GM21381 (cell line): ENCODE measurements around the gene ARSA.

Experiments
- ATAC-seq: cut with Tn5 transposase; IDR thresholded peaks from one replicate; pipeline ENCODE4 v1.9.1; 2021; ENCODE audit warnings: mild to moderate bottlenecking, moderate library complexity; ENCODE audit not compliant: unreplicated experiment

Gene ARSA

GRCh38 chr22:50606165-50606945, 21.6 kb downstream of the ARSA start:
- no peak for ATAC-seq

GRCh38 chr22:50605613-50606074, 22.3 kb downstream of the ARSA start:
- no peak for ATAC-seq

GRCh38 chr22:50605002-50605612, 22.8 kb downstream of the ARSA start:
- ATAC-seq = no peak

DNA sequence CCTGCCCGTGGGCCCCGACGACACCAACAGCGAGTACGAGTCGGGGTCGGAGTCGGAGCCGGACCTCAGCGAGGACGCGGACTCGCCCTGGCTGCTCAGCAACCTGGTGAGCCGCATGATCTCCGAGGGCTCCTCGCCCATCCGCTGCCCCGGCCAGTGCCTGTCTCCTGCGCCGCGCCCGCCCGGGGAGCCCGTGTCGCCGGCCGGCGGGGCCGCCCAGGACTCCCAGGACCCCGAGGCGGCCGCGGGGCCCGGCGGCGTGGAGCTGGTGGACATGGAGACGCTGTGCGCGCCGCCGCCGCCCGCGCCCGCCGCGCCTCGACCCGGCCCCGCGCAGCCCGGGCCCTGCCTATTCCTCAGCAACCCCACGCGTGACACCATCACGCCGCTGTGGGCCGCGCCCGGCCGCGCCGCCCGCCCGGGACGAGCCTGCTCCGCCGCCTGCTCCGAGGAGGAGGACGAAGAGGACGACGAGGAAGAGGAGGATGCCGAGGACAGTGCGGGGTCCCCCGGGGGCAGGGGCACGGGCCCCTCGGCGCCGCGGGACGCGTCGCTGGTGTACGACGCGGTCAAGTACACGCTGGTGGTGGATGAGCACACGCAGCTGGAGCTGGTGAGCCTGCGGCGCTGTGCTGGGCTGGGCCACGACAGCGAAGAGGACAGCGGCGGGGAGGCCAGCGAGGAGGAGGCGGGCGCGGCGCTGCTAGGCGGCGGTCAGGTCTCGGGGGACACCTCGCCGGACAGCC, 23.5 kb downstream of the ARSA start:
- ATAC-seq = no peak

GRCh38 chr22:50603511-50604255, 24.3 kb downstream of the ARSA start:
- no peak for ATAC-seq

- ATAC-seq = no peak
Observed at GRCh38 chr22:50602338-50602700, 25.6 kb downstream of the ARSA start.

DNA sequence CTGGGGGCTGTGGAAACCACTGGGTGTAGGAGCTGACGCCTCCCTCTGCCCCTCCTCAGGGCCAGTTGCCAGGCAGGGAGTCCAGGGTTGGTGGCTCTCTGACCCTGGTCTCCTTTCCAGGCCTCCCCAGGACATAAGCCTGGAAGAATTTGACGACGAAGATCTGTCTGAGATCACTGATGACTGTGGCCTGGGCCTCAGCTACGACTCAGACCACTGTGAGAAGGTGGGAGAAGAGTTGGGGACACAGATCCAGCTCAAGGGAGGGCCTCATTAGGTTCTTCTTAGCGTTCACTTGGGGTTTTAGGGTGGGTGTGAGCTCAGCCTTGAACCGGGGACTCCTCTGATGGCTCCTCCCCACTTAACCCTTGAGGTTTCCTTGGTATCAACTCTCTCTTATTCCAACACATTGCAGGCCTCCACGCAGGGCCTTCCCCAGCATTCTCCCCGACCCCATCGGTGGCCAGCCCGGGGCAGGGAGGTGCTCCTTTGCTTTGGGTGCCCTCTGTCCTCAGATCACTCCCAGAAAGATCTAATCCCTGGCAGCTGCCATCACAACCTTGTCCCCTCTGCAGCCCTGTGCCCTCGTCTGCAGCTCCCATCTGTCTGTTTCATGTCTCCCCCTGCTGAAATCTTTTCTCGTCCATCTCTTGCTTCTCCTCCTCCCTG, 26.1 kb downstream of the ARSA start:
- no peak for ATAC-seq

GRCh38 chr22:50600967-50601668, 26.8 kb downstream of the ARSA start:
- no peak for ATAC-seq

DNA sequence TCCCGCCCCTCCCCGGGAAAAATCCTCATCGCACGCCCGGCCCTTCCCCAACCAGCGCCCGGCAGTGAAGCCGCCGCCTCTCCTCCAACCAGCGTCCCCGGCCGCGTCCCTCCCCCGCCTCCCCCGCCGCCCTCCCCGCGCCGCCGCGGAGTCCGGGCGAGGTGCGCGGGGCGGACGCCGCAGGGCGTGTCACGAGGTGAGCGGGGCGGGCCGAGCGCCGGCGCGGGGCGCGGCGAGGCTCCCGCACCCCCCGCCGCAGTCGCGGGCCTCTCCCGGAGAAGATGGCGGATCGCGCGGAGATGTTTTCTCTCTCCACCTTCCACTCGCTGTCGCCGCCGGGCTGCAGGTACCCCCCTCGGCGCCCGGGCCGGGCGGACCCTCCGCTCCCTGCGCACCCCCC, 27.4 kb downstream of the ARSA start, which contains the start of gene MAPK8IP2:
Gene MAPK8IP2, plus strand, starts transcription at position 256 of the 400 bp plus-strand sequence. Its CDS starts 26 bp downstream, at position 282.
- no peak for ATAC-seq

- no peak for ATAC-seq
Observed at GRCh38 chr22:50599816-50600455, 28.0 kb downstream of the ARSA start.

- no peak for ATAC-seq
Observed at GRCh38 chr22:50597097-50597496, 30.9 kb downstream of the ARSA start.

- ATAC-seq = no peak
Observed at GRCh38 chr22:50595189-50595588, 32.8 kb downstream of the ARSA start.

DNA sequence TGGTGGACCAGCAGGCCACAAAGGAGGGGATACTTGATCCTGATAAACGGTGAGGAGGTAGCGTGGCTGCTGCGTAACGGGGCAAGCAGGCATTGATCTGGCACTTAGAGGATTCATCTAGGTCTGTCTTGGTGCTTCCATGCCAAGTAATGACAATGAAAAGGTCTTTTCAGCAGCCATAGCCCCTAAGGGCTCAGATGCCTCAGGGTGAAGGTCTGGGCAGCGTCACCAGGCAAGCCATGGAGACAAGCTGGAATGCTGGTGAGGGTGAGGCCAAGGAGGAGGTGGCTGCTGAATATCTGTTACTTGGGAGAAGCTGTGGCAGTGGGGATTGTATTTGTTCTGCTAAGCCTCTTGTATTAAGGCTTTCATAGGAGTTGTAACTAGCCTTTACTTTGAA, 40.5 kb downstream of the ARSA start:
- ATAC-seq = no peak

- ATAC-seq = no peak
Observed at GRCh38 chr22:50586416-50586815, 41.5 kb downstream of the ARSA start.

GRCh38 chr22:50585781-50586180, 42.2 kb downstream of the ARSA start:
- no peak for ATAC-seq

DNA sequence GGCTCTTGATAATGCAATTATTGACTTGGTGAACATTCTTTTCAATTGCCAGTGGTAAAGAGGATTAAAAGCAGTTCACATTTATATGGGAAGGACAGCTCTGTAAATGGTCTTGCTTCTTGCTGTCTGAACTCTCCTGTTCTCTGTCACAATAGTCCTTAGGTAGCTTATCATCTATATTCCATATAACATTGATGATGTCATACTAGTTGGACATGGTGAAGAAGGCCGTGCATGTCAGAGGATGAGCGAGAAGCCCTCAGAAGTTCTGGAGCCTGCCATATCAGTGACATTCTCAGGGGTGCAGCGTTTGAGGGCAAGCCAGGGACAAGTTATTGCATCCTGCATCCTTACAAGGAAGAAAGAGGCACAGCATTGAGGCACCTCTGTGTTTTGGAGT, 42.7 kb downstream of the ARSA start:
- ATAC-seq = no peak

DNA sequence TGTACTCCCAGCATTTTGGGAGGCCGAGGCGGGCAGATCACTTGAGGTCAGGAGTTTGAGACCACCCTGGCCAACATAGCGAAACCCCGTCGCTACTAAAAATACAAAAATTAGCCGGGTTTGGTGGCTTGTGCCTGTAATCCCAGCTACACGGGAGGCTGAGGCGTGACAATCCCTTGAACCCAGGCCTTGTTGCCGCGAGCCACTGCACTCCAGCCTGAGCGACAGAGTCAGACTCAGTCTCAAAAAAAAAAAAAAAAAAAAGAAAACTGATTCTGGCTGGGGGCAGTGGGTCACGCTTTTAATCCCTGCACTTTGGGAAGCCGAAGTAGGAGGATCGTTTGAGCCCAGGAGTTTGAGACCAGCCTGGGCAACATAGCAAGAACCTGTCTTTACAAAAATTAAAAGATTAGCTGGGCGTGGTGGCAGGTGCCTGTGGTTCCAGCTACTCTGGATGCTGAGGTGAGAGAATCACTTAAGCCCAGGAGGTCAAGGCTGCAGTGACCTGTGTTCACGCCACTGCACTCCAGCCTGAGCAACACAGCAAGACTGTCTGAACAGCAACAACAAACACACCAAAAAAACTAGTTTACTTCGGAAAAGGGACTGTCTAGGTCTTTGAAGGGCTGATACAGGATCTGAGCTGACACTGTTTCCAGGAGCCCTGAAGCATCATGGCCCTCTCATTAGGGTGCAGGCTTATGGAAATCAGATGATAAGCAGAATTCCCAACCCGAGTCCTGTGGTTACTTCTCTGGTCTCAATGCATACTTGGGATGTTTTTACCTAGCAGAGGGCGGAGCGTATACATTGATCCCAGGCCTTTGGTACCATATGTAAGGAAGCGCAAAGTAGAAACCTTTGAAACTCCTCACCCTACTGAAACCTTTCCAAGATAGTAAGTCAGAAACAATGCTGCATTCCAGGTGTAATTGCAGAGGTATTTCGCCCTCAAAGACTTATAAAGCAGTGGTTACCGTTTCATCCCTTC, 43.6 kb downstream of the ARSA start:
- ATAC-seq = no peak

- ATAC-seq = peak; percentile 17
Observed at GRCh38 chr22:50583294-50583861, 44.6 kb downstream of the ARSA start.
